ENCODE data around the gene ADAMTS2.

The ADAMTS2 gene

DNA sequence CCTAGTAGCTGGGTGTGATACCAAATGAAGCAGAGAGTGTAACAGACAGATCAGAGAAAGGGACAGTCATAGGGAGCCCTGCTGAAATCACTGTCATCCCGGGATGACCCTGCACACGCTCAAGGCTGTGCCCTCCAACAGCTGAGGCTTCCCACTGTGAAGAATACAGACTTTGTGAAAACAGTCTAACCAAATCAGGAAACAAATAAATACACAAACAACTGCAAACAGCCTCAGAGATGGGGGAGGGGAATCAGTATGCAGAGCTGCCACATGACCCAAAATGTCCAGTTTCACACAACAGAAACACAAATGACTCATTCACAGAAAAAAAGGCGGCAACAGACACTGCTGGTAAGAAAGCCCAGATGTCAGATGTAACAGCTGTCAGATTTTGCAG is 101.9 kb downstream of the ADAMTS2 start:
- no peak for DNase-seq

DNA sequence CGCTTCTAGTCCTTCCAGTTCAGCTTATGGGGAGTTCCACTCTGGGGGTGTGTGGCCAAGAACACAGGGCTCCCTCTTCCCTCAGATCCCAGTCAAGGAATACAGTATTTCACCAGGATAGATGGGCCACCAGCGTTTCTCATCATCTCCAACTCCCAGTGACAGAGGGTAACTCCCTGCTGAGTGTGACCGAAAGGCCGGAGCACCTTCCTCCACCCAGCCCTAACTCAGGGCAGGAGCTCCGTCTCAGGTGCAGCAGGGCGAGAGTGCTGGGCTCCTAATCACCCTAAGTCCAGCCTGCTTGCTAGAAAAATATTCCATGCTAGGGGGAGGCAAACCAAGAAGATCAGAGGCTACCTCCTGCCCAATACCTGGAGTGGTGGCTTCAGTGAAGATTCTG is 102.6 kb downstream of the ADAMTS2 start:
- no peak for DNase-seq

- no peak for DNase-seq
Observed at GRCh38 chr5:179241764-179242370, 103.4 kb downstream of the ADAMTS2 start.

DNA sequence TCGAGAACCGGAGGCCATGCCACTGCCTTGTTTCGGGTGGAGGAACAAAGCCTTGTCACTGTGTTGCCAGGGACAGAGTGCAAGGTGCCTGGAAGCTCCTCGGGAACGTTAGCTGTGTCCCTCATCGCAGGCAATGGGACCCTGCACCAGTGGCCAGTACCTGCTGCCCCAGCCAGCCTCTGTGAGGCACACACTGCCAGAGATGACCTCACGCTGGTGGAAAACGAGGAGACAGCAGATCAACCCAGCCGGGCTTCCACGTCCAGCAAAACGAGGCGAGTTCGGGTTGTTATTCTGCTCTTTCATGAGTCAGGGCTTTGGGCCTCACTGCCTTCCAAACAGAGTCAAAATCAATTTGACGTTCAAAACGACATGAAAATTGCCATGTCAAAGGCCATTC is 104.1 kb downstream of the ADAMTS2 start:
- DNase-seq: no peak

GRCh38 chr5:179240561-179240960 is 104.7 kb downstream of the ADAMTS2 start:
- DNase-seq: no peak

GRCh38 chr5:179239256-179240135 is 105.8 kb downstream of the ADAMTS2 start:
- DNase-seq: no peak

GRCh38 chr5:179238628-179238970 is 106.7 kb downstream of the ADAMTS2 start:
- no peak for DNase-seq

- no peak for DNase-seq
Observed at GRCh38 chr5:179237770-179238627, 107.3 kb downstream of the ADAMTS2 start.

- DNase-seq: no peak
Observed at GRCh38 chr5:179235416-179236400, 109.6 kb downstream of the ADAMTS2 start.

GRCh38 chr5:179234563-179235135 is 110.6 kb downstream of the ADAMTS2 start:
- DNase-seq: no peak

GRCh38 chr5:179233909-179234562 is 111.2 kb downstream of the ADAMTS2 start:
- DNase-seq: no peak

- no peak for DNase-seq
Observed at GRCh38 chr5:179232091-179232735, 113.0 kb downstream of the ADAMTS2 start.

DNA sequence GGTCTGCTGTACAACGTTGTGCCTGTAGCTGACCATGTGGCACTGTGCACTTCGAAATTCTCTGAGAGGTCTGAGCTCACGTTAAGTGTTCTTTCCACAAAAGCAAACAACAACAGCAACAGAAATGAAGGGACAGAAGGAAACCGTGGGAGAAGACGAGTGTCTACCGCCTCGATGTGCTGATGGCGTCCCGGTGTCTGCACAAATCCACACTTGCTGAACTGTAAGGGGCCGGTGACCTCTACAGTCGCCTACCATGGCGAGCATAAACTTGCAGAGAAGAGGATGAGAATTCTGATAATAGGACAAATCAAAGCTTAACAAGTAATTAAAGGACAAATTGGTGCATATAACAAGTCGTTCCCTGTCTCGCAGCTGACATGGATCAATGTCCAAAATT is 114.0 kb downstream of the ADAMTS2 start:
- DNase-seq: no peak

DNA sequence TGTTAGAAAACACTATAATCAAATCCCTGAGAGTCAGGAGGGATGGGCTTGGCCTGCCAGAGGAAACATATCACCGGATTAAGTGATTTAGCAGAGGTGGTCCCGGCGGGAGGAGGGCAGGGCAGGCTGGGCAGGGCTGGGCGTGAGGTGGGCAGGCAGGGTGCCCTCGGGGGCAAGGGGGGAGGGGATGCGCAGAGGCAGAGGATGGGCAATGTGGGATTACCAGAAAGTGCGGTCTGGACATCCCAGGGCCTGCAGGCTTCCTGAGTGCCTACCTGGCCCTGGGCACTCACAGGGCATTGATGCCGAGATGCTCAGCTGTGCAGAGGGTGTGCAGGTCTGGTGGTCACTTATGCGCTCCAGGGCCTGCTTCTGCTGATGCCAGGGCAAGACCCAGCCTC is 115.2 kb downstream of the ADAMTS2 start:
- no peak for DNase-seq

- DNase-seq: no peak
Observed at GRCh38 chr5:179229331-179229831, 115.9 kb downstream of the ADAMTS2 start.

DNA sequence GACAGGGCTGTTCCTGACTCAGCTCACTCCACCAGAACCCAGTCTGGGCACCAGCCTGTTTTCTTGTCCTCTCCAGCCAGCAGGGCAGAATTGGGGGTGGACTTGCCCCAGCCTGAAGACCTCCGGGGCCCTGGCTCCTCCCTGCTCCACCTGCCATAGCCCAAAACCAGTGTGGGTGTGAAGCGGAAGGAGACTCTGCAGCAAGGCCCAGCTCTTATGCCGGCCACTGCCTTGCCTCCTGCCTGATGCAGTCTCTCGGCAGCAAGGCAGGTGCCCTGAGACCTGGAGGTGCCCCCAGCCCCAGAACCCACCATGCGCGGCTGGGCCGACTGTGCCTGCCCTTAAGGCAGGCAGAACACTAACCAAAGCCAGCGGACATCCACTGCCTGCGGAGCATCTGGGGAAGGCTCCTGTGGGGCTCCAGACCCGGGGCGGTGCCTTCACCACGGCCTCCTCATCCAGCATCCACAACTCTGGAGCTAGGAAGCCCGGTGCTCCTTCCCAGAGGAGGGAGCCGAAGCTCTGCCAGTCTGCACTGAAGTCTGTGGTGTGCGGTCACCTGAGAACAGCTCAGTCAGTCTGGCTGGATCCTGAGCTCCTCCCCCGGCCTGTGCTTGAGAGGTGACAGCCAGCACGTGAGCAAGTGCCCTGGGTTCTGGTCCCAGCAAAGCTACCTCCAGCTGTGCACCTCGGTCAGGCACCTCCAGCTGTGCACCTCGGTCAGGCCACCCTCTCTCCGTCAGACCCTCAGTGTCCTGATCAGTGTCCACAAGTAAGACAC is 116.7 kb downstream of the ADAMTS2 start:
- DNase-seq: no peak

DNA sequence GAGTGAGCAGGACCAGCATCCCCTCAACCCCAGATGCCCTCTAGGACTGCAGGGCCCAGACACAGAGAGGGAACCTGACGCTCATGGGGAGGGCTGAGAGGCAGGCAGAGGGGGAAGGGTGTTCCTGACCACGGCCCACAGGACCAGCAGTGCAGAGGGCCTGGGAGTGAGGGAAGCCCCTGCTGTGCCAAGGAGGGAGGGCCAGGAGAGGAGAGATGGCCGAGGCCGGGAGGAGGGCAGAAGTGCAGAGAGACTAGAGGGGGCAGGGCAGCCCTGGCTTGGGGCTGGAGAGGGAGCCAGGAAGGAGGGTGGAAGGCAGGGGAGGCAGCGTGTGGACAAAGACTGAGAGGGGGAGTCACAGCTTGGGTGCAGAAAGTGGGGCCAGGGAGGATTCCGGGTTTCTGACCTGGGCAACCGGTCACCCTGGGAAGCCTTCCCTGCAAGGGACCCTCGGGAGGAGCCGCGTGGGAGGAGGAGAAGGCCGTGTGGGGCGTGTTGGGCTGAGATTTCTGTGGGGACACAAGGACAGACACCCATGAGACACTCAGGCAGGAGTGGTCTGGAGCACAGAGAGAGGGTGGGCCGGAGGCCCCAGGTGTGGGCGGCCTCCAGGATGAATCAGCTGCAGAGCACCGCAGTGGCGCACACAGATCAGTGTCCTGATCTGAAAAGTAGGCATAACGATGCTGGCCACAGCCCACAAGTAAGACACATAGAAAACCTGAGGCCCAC is 117.5 kb downstream of the ADAMTS2 start:
- no peak for DNase-seq

DNA sequence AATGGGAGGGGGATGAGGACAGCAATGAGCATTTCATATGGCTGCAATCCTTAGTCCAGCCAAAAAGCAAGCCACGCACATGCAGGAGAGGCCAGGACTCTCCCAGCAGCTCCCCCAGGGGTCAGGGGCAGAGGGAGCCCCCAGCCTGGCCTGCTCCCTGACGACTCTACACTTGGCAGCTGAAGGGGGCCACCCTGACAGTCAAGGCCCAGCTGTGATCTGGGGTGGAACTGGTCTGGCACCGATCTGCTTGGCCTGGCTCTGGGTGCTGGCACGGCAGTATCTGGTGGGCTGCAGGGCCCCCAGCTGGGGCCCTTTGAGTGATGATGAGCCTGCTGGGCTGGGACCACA is 118.1 kb downstream of the ADAMTS2 start:
- DNase-seq: no peak

- DNase-seq: no peak
Observed at GRCh38 chr5:179226696-179227095, 118.6 kb downstream of the ADAMTS2 start.

Data from CD4-positive, alpha-beta T cell treated with Interleukin-17A for 4 hours (primary cell).